HL-60 (cell line): ENCODE measurements around the gene PARP15.

ENCODE experiments used
- DNase-seq, 2 experiments: peaks; one replicate each; pipeline ENCODE4 v3.0.0-alpha.2; 2010 to 2020; ENCODE audit warnings: low read depth in 1 of 2, low spot score in 1 of 2
- H3K27ac ChIP-seq: fragments of 250-450 bp; sonication (Bioruptor Pico); replicated peaks from 2 replicates; pipeline ENCODE4 v1.5.1; 2020; ENCODE audit warnings: mild to moderate bottlenecking, moderate library complexity
- H3K27me3 ChIP-seq: fragments of 250-450 bp; sonication (Bioruptor Pico); 2 replicates; pipeline ENCODE4 v1.5.1; 2021; ENCODE audit warnings: mild to moderate bottlenecking, moderate library complexity; ENCODE audit not compliant: insufficient read depth, poor library complexity, severe bottlenecking
- H3K4me3 ChIP-seq: replicated peaks from 2 replicates; pipeline ENCODE4 v1.5.1; 2011; ENCODE audit warnings: mild to moderate bottlenecking, control low read depth, low read length; ENCODE audit not compliant: insufficient read depth
- CTCF ChIP-seq: IDR thresholded peaks from one replicate; pipeline ENCODE4 v1.5.1; 2011; ENCODE audit warnings: low read length, control low read depth, inconsistent platforms; ENCODE audit not compliant: insufficient read depth
- GABPA ChIP-seq: IDR thresholded peaks from 2 replicates; pipeline ENCODE4 v1.6.1; 2012; ENCODE audit warnings: low read depth
- POLR2AphosphoS5 ChIP-seq: IDR thresholded peaks from 2 replicates; pipeline ENCODE4 v1.6.1; 2012; ENCODE audit warnings: low read depth
- SPI1 ChIP-seq: IDR thresholded peaks from 2 replicates; pipeline ENCODE4 v1.6.1; 2012; ENCODE audit warnings: low read depth, mild to moderate bottlenecking, borderline replicate concordance
- TF ChIP-seq, protein P1 (sequence below): IDR thresholded peaks from 2 replicates; pipeline ENCODE4 v1.6.1; 2012; ENCODE audit warnings: low read depth; ENCODE audit not compliant: insufficient replicate concordance

PARP15 gene

GRCh38 chr3:122533931-122534334 is 43.5 kb upstream of the PARP15 start:
- TF ChIP-seq SPI1 (peak; percentile 71), POLR2AphosphoS5 (0 out of 2 replicates have a peak, but pooled peaks have one; percentile 29), GABPA (no peak)
- H3K27me3 ChIP-seq: no peaks in the 10 kb centered on the region
- 0 out of 2 replicates have a peak overlapping the region, but pooled peaks have one; percentile 2 for H3K27ac ChIP-seq
- DNase-seq: peak; percentile 51 to 82
- H3K4me3 ChIP-seq: no peak overlapping the region

DNA sequence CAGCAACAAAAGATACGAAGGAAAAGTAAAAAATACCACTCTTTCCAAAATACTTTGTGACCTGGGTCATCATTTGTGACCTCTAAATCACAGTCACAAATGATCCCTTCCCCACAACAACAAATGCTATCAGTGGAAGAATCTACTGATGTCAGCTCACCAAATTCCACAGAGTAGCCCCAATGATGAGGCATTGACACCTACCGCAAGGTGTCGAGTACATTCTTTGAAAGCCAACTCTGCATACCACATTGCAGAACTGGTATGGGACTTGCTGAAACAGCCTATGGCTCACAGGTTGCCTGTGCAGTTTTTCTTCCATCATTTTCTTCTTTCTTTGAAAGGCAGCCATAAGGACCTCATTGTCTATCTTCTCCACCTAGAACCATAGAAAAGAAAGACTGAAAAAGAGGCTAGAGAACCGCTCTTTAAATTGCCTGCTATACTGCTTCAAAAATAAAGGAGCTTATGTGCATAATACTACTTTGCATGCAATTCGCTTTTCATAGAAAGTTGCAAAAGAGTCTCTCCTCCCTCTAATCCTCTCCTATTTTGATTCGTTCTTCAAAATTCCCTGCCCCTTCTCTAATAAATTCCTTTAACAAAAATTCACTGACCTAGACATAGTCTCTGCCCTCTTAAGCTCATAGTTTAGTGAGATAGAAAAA is 41.4 kb upstream of the PARP15 start:
- Histone ChIP-seq H3K4me3 (no peak overlapping the region), H3K27me3 (no peaks in the 10 kb centered on the region), H3K27ac (no peak overlapping the region)
- DNase-seq: no peak
- TF ChIP-seq POLR2AphosphoS5 (no peak), CTCF (no peak), GABPA (no peak), SPI1 (no peak)
- TF ChIP-seq, protein P1, sequence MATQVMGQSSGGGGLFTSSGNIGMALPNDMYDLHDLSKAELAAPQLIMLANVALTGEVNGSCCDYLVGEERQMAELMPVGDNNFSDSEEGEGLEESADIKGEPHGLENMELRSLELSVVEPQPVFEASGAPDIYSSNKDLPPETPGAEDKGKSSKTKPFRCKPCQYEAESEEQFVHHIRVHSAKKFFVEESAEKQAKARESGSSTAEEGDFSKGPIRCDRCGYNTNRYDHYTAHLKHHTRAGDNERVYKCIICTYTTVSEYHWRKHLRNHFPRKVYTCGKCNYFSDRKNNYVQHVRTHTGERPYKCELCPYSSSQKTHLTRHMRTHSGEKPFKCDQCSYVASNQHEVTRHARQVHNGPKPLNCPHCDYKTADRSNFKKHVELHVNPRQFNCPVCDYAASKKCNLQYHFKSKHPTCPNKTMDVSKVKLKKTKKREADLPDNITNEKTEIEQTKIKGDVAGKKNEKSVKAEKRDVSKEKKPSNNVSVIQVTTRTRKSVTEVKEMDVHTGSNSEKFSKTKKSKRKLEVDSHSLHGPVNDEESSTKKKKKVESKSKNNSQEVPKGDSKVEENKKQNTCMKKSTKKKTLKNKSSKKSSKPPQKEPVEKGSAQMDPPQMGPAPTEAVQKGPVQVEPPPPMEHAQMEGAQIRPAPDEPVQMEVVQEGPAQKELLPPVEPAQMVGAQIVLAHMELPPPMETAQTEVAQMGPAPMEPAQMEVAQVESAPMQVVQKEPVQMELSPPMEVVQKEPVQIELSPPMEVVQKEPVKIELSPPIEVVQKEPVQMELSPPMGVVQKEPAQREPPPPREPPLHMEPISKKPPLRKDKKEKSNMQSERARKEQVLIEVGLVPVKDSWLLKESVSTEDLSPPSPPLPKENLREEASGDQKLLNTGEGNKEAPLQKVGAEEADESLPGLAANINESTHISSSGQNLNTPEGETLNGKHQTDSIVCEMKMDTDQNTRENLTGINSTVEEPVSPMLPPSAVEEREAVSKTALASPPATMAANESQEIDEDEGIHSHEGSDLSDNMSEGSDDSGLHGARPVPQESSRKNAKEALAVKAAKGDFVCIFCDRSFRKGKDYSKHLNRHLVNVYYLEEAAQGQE: no peak

GRCh38 chr3:122536632-122537001 is 40.8 kb upstream of the PARP15 start:
- H3K27me3 ChIP-seq: no peaks in the 10 kb centered on the region
- no peak overlapping the region for H3K27ac ChIP-seq
- no peak for DNase-seq
- no peak overlapping the region for H3K4me3 ChIP-seq
- no peak for TF ChIP-seq GABPA
- no peak for TF ChIP-seq SPI1
- TF ChIP-seq CTCF: no peak
- no peak for TF ChIP-seq POLR2AphosphoS5
- TF ChIP-seq, protein P1: no peak

- no peaks in the 10 kb centered on the region for H3K27me3 ChIP-seq
- TF ChIP-seq POLR2AphosphoS5 (no peak), GABPA (no peak), CTCF (no peak), SPI1 (no peak)
- TF ChIP-seq, protein P1: no peak
Observed at GRCh38 chr3:122538956-122539490, 38.4 kb upstream of the PARP15 start.

More at GRCh38 chr3:122538956-122539490, 38.4 kb upstream of the PARP15 start:
- peak; percentile 12 to 62 for DNase-seq
- no peak overlapping the region for H3K4me3 ChIP-seq
- no peak overlapping the region for H3K27ac ChIP-seq
